ENCODE results near the gene DCP2.

The DCP2 gene

GRCh38 chr5:113062869-113063508, 86.4 kb downstream of the DCP2 start:
- TF ChIP-seq, protein P1, sequence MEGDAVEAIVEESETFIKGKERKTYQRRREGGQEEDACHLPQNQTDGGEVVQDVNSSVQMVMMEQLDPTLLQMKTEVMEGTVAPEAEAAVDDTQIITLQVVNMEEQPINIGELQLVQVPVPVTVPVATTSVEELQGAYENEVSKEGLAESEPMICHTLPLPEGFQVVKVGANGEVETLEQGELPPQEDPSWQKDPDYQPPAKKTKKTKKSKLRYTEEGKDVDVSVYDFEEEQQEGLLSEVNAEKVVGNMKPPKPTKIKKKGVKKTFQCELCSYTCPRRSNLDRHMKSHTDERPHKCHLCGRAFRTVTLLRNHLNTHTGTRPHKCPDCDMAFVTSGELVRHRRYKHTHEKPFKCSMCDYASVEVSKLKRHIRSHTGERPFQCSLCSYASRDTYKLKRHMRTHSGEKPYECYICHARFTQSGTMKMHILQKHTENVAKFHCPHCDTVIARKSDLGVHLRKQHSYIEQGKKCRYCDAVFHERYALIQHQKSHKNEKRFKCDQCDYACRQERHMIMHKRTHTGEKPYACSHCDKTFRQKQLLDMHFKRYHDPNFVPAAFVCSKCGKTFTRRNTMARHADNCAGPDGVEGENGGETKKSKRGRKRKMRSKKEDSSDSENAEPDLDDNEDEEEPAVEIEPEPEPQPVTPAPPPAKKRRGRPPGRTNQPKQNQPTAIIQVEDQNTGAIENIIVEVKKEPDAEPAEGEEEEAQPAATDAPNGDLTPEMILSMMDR (IDR thresholded peaks at IDR 0.05; ENCODE audit: low read depth, low read length, missing control alignments), result no peak
- DNase-seq (ENCODE audit: extremely low read depth, low read depth), result no peak
- no peak overlapping the region for H3K4me3 ChIP-seq (replicated peaks; ENCODE audit: low read depth, low read length)

DNA sequence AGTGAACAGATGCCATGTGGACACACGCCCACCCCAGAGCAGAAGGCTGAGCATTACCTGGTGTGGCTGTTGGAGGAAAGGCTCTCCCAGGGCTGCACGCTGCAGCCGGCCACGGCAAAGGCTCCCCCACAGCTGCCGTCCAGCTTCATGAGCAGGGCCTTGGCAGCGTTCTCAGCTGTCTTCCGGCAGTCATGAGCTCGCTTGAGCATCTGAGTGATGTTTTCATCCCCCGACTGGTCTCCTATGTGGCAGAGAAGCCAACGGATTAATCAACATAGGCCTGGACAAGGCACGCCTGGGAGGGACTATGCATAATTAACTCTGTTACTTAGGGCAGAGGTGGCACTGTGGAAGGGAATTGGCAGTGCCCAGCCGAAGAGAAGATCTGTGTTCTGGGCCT, 87.3 kb downstream of the DCP2 start:
- DNase-seq (ENCODE audit: extremely low read depth, low read depth), result no peak
- TF ChIP-seq, protein P1 (IDR thresholded peaks at IDR 0.05; ENCODE audit: low read depth, low read length, missing control alignments), result no peak
- no peak overlapping the region for H3K4me3 ChIP-seq (replicated peaks; ENCODE audit: low read depth, low read length)

- TF ChIP-seq, protein P1 (IDR thresholded peaks at IDR 0.05; ENCODE audit: low read depth, low read length, missing control alignments), result no peak
- no peak for DNase-seq (ENCODE audit: extremely low read depth, low read depth)
- no peak overlapping the region for H3K4me3 ChIP-seq (replicated peaks; ENCODE audit: low read depth, low read length)
These were observed 88.2 kb downstream of the DCP2 start for GRCh38 chr5:113064806-113065205.

DNA sequence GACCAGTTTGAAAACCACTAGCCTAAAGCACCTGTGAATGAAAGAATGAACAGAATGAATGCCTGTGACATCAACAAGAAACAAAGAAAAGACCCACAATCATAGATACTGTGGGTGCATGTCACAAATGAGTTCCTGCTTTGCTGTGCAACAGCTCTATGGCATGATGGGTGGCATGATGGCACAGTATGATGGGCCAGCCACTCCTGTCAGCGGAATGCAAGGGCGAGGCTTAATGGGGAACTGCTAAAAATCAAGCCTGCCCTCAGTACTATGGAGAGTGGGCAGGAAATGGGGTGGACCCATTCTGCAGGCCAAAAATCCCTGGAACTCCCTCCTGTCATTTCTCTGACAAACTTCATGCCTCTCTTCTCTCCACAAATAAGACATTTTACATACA, 89.0 kb downstream of the DCP2 start:
- DNase-seq (ENCODE audit: extremely low read depth, low read depth), result no peak
- TF ChIP-seq, protein P1 (IDR thresholded peaks at IDR 0.05; ENCODE audit: low read depth, low read length, missing control alignments), result no peak
- no peak overlapping the region for H3K4me3 ChIP-seq (replicated peaks; ENCODE audit: low read depth, low read length)

DNA sequence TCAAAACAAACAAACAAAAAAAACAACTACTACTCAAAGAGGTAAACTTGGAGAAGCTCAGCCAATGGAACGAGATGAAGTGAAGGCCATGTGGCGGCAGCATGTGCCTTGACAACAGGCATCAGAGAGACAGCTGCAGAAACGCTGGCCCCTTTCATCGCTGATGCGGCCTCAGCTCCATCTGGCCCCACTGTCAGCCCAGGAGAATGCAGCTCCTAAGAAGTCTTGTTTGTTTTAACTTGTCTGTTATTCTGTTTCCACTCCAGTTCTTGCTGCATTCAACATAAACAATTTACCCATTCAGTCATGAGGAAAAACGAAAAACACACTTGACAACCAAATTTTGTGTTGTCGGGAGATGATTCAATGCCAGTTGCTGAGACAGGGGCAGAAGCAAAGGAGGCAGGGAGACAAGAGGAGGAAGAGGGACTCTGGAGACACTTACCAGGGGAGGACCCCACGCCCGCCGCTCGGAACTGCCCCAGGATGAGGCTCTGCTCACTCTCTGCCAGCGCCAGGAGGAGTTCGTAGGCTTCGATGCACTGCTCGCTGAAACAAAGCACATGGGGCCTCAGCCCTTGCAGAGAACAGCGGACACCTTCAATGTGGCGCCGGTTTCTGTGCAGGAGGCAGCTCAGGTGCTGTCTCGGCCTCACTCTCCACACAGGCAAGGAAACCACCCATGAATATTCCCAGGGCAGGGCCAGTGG, 91.2 kb downstream of the DCP2 start:
- TF ChIP-seq, protein P1 (IDR thresholded peaks at IDR 0.05; ENCODE audit: low read depth, low read length, missing control alignments), result no peak
- H3K4me3 ChIP-seq (replicated peaks; ENCODE audit: low read depth, low read length), result no peak overlapping the region
- DNase-seq (ENCODE audit: extremely low read depth, low read depth), result no peak

DNA sequence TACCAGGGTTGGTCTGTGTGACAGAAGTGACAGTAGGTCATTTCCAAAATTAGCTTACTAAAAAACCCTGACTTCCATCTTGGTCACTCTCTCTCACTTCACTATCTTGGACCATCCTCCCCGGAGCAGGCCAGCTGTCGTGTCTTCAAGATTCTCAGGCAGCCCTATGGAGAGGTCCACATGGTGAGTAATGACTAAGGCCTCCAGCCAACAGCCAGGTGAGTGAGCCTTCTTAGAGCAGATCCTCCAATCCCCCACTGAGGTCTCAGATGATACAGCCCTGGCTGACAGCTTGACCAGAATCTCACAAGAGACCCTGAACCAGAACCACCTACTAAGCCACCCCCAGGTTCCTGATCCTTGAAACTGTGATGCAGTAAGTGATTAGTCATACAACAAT, 92.0 kb downstream of the DCP2 start:
- no peak for DNase-seq (ENCODE audit: extremely low read depth, low read depth)
- TF ChIP-seq, protein P1 (IDR thresholded peaks at IDR 0.05; ENCODE audit: low read depth, low read length, missing control alignments), result no peak
- H3K4me3 ChIP-seq (replicated peaks; ENCODE audit: low read depth, low read length), result no peak overlapping the region

All from HFF-Myc (cell line).